Skeletal muscle tissue (tissue), 4 donors: ENCODE measurements around the gene MAL. TPM values are rescaled to one million over a fixed set of nuclear protein-coding genes. Genes with fewer than 3 reads are reported as not detected.

Experiments used
- H3K27ac ChIP-seq: one replicate; pipeline ENCODE4 v1.7.0; 2013; ENCODE audit warnings: mild to moderate bottlenecking, low read depth, low read length, inconsistent platforms
- H3K27me3 ChIP-seq, 3 donors: one replicate each; pipeline ENCODE4 v1.7.0; 2013; ENCODE audit warnings: low read length in 3 of 3; ENCODE audit not compliant: control insufficient read depth in 3 of 3, insufficient read depth in 3 of 3
- H3K36me3 ChIP-seq, 3 donors: one replicate each; pipeline ENCODE4 v1.7.0; 2013; ENCODE audit warnings: low read length in 3 of 3; ENCODE audit not compliant: control insufficient read depth in 3 of 3, insufficient read depth in 3 of 3
- H3K4me1 ChIP-seq, 3 donors: one replicate each; pipeline ENCODE4 v1.7.0; 2013; ENCODE audit warnings: low read length in 3 of 3, mild to moderate bottlenecking in 3 of 3; ENCODE audit not compliant: control insufficient read depth in 3 of 3, insufficient read depth in 3 of 3
- H3K4me3 ChIP-seq, 3 donors: one replicate each; pipeline ENCODE4 v1.7.0; 2013; ENCODE audit warnings: low read length in 3 of 3
- H3K9ac ChIP-seq, 3 donors: one replicate each; pipeline ENCODE4 v1.7.0; 2013; ENCODE audit warnings: low read length in 3 of 3, mild to moderate bottlenecking in 3 of 3, moderate library complexity in 2 of 3, low read depth in 1 of 3
- H3K9me3 ChIP-seq, 3 donors: one replicate each; pipeline ENCODE4 v1.7.0; 2013; ENCODE audit warnings: low read length in 3 of 3; ENCODE audit not compliant: control insufficient read depth in 3 of 3
- total RNA-seq: library from RNA; depleted of rRNA; stranded (reverse); fragments of >200 nt; gene quantifications from one replicate; pipeline ENCODE4 v1.2.3, GENCODE V29; 2014
- donor health status: Osteomylitis.

Gene MAL
- total RNA-seq, 1 donor from 2014 or later, result 4.2 TPM

GRCh38 chr2:95021023-95021416 is 4.5 kb upstream of the MAL start:
- Histone ChIP-seq H3K4me3 (no peak overlapping the region), H3K4me1 (peaks cover 0 to 6% (median 0%) of the 10 kb centered on the region in 3 donors), H3K36me3 (no peaks in the 10 kb centered on the region), H3K9me3 (no peaks in the 10 kb centered on the region), H3K27ac (no peak overlapping the region), H3K9ac (no peak overlapping the region), H3K27me3 (peaks cover 39 to 61% (median 43%) of the 10 kb centered on the region in 3 donors)

- Histone ChIP-seq H3K4me3 (no peak overlapping the region), H3K27ac (no peak overlapping the region), H3K36me3 (no peaks in the 10 kb centered on the region), H3K9ac (no peak overlapping the region), H3K4me1 (peaks cover 0 to 8% (median 4%) of the 10 kb centered on the region in 3 donors), H3K27me3 (peaks cover 41 to 68% (median 50%) of the 10 kb centered on the region in 3 donors), H3K9me3 (no peaks in the 10 kb centered on the region)
These were observed 3.7 kb upstream of the MAL start for GRCh38 chr2:95021847-95022246.

- Histone ChIP-seq H3K4me1 (peaks cover 0 to 9% (median 5%) of the 10 kb centered on the region in 3 donors), H3K27ac (no peak overlapping the region), H3K36me3 (no peaks in the 10 kb centered on the region), H3K27me3 (peaks cover 46 to 73% (median 56%) of the 10 kb centered on the region in 3 donors), H3K9me3 (no peaks in the 10 kb centered on the region), H3K9ac (no peak overlapping the region), H3K4me3 (no peak overlapping the region)
These were observed 2.9 kb upstream of the MAL start for GRCh38 chr2:95022309-95023221.

- H3K4me1 ChIP-seq, result peaks cover 0 to 9% (median 5%) of the 10 kb centered on the region in 3 donors
- no peaks in the 10 kb centered on the region for H3K9me3 ChIP-seq
- no peak overlapping the region for H3K27ac ChIP-seq
- peaks cover 46 to 67% (median 56%) of the 10 kb centered on the region in 3 donors for H3K27me3 ChIP-seq
- no peak overlapping the region for H3K9ac ChIP-seq
- H3K4me3 ChIP-seq, result no peak overlapping the region
- no peaks in the 10 kb centered on the region for H3K36me3 ChIP-seq
These were observed 2.3 kb upstream of the MAL start for GRCh38 chr2:95023222-95023597.

DNA sequence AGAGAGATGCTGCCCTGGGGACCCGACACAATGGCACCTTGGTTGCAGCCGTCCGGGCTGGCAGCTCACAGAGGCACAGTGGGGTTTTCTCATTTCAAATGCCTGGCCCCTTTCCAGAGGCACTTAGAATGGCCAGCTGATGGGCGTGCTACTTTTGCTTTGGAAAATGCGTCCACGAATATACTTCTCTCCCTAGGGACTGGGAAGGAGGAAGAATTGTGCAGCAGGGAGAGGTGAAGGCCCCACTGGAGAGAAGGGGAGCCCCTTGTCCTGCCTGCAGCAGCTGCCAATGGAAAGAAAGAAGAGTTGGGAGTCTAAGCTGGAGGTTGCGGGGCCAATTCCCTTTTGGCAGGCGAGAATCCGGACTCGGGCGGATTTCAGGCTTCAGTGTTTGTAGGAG is 1.1 kb upstream of the MAL start:
- Histone ChIP-seq H3K27me3 (peaks cover 50 to 67% (median 64%) of the 10 kb centered on the region in 3 donors), H3K27ac (no peak overlapping the region), H3K9ac (no peak overlapping the region), H3K9me3 (no peaks in the 10 kb centered on the region), H3K36me3 (no peaks in the 10 kb centered on the region), H3K4me1 (peaks cover 0 to 9% (median 5%) of the 10 kb centered on the region in 3 donors), H3K4me3 (no peak overlapping the region)

DNA sequence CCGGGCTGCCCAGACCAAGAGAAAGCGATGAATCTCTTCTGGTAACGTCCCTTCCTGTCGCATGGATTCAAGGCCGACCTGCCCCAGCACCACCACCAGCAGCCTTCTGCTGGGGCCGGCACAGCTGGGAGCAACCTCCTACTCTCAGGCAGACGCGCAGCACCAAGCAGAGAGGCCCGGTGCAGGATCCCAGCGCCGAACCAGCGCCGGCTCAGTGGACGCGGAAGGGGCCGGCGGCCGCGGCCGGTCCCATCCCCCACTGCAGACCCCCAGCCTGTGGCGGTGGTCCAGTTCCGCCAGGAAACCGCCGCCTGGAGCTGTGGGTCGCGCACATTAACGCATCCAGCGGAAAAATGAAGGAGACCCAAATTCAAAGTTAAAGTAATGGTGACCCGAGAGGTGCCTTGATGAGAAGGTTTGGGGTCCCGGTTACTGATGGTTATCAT is 525 bp upstream of the MAL start:
- Histone ChIP-seq H3K4me1 (peaks cover 0 to 9% (median 5%) of the 10 kb centered on the region in 3 donors), H3K27ac (no peak overlapping the region), H3K4me3 (no peak overlapping the region), H3K9me3 (no peaks in the 10 kb centered on the region), H3K9ac (no peak overlapping the region), H3K36me3 (no peaks in the 10 kb centered on the region), H3K27me3 (peaks cover 51 to 70% (median 67%) of the 10 kb centered on the region in 3 donors)

DNA sequence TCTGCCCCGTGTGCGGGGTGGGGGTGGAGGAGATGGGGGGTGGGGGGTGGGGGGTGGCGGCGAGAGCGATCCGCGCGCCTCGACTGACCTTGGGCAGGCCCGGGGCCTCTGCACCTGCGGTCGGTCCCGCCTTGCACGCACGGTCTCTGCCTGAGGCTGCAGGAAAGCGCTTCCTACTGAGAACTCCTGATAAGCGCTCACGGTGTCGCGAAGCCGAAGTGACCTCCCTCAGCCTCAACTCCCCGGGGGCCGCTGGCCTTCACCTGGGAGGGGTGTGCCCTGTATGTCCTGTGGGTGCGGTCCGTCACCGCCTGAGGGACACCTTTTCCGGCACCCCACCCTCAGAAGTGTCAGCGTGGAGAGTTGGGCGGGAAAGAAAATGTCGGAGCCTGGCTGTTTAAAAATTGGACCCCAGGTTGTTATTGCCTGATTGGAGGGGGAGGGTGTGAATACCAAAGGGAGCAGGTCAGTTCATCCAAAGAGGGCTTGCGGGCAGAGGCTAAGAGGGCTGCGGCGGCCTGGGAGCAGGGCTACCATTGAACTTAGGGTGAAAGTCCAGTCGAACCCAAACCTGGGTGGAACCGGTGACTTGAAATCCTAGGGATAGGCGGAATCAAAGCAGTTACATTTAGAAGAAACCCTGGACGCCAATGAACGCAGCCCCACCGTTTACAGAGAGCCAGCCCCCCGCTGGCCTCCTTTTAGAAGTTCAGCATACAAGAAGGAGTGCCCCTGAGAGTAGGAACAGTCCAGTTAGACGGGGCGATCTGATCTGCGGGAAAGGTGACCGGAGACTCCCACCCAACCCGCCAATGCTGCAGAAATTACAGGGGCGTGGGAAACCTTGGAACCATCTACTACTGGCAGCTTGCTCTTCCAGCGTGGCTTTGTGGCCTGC is 1.2 kb downstream of the MAL start:
- Histone ChIP-seq H3K4me1 (peaks cover 0 to 9% (median 5%) of the 10 kb centered on the region in 3 donors), H3K4me3 (no peak overlapping the region), H3K9me3 (no peaks in the 10 kb centered on the region), H3K27ac (no peak overlapping the region), H3K27me3 (peaks cover 59 to 77% (median 71%) of the 10 kb centered on the region in 3 donors), H3K9ac (no peak overlapping the region), H3K36me3 (no peaks in the 10 kb centered on the region)

- Histone ChIP-seq H3K4me1 (peaks cover 0 to 9% (median 5%) of the 10 kb centered on the region in 3 donors), H3K36me3 (no peaks in the 10 kb centered on the region), H3K9me3 (no peaks in the 10 kb centered on the region), H3K9ac (no peak overlapping the region), H3K27me3 (peaks cover 61 to 77% (median 69%) of the 10 kb centered on the region in 3 donors), H3K27ac (no peak overlapping the region), H3K4me3 (no peak overlapping the region)
These were observed 1.8 kb downstream of the MAL start for GRCh38 chr2:95027369-95027720.

DNA sequence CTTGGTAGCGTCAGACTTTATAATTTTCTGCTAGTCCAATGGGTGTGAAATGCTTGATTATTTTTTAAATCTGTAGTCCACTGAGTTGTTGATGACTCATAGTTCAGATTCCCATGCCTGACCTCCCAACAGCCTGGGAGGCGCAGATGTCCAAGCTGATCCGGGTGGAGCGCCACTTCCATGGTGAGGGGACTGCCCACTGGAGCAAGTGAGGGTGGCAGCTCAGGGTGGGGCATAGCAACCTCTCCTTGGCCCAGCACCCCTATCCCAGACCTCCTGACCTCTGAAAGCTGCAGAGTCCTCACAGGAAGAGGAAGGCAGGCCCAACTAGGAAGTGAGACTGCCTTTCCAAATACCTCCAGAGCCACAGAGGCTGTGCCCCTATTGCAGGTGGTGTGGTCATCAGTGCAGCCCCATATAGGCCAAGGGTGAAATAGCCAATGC is 4.4 kb downstream of the MAL start:
- H3K9me3 ChIP-seq, result no peaks in the 10 kb centered on the region
- H3K4me1 ChIP-seq, result peaks cover 0 to 7% (median 5%) of the 10 kb centered on the region in 3 donors
- peaks cover 51 to 72% (median 51%) of the 10 kb centered on the region in 3 donors for H3K27me3 ChIP-seq
- H3K4me3 ChIP-seq, result no peak overlapping the region
- H3K27ac ChIP-seq, result no peak overlapping the region
- no peaks in the 10 kb centered on the region for H3K36me3 ChIP-seq
- H3K9ac ChIP-seq, result no peak overlapping the region
